Right ventricle myocardium inferior (tissue), 1 donor: Measurements from ENCODE around the gene UNC5B. TPM values are rescaled to one million over a fixed set of nuclear protein-coding genes. Genes with fewer than 3 reads are reported as not detected.

Source experiments
- ATAC-seq: fragments of 200-7000 bp; cut with Tn5 transposase; one replicate; pipeline ENCODE4 v1.9.1; 2020; ENCODE audit warnings: mild to moderate bottlenecking, moderate library complexity
- DNase-seq: peaks from one replicate; pipeline ENCODE4 v3.0.0; 2021; ENCODE audit errors: missing footprints
- intact Hi-C: fragments of 100-400 bp; cut with DNase I; formaldehyde crosslinking; loops from one replicate; pipeline ENCODE4 v1.11.0; 2022
- total RNA-seq: library from RNA; stranded (reverse); fragmentation: NEBNext Ultra II Directional; extraction: Animal tissue kit (Norgen Biotek cat#: 25700); gene quantifications from one replicate; pipeline ENCODE4 v1.2.1, GENCODE V29; 2021
- donor health status: DM: no; HTN: yes; CAD: no; lungs with severe emphysema.

Gene UNC5B
- total RNA-seq, 1 donor from 2014 or later = 13.1 TPM

GRCh38 chr10:71283410-71283809, 71.0 kb downstream of the UNC5B start:
- no peak for ATAC-seq
- intact Hi-C loops = no loop called here
- no peak for DNase-seq

- DNase-seq (peak; percentile 14), ATAC-seq (no peak)
- intact Hi-C loops = loop anchor here (2.0 kb wide), 1 partner anchor 75 kb away; no protein-coding TSS in a partner anchor
Measured at GRCh38 chr10:71283876-71284275, 71.5 kb downstream of the UNC5B start.

GRCh38 chr10:71284544-71285179, 72.3 kb downstream of the UNC5B start:
- ATAC-seq (no peak), DNase-seq (peak; percentile 41)
- intact Hi-C loops = loop anchor here (1.0 to 5.0 kb wide), 3 partner anchors 76 to 382 kb away; no protein-coding TSS in a partner anchor

- ATAC-seq (peak; percentile 65), DNase-seq (peak; percentile 65)
- intact Hi-C loops = loop anchor here (1.0 to 5.0 kb wide), 3 partner anchors 76 to 383 kb away; no protein-coding TSS in a partner anchor
Measured at GRCh38 chr10:71285180-71285545, 72.8 kb downstream of the UNC5B start.

- DNase-seq (peak; percentile 9), ATAC-seq (no peak)
- intact Hi-C loops = loop anchor here (1.0 to 5.0 kb wide), 3 partner anchors 77 to 384 kb away; no protein-coding TSS in a partner anchor
Measured at GRCh38 chr10:71285986-71286385, 73.6 kb downstream of the UNC5B start.

GRCh38 chr10:71286521-71287294, 74.3 kb downstream of the UNC5B start:
- intact Hi-C loops = loop anchor here (5.0 kb wide), 1 partner anchor 384 kb away; no protein-coding TSS in a partner anchor
- DNase-seq (peak; percentile 58), ATAC-seq (no peak)

- ATAC-seq = no peak
- peak; percentile 52 for DNase-seq
- intact Hi-C loops = loop anchor here (5.0 kb wide), 1 partner anchor 385 kb away; no protein-coding TSS in a partner anchor
Measured at GRCh38 chr10:71287456-71287855, 75.1 kb downstream of the UNC5B start.

GRCh38 chr10:71288461-71288860, 76.1 kb downstream of the UNC5B start:
- intact Hi-C loops = loop anchor here (5.0 kb wide), 1 partner anchor 386 kb away; no protein-coding TSS in a partner anchor
- ATAC-seq = no peak
- peak; percentile 45 for DNase-seq

- DNase-seq (peak; percentile 60), ATAC-seq (no peak)
- intact Hi-C loops = loop anchor here (5.0 kb wide), 1 partner anchor 387 kb away; no protein-coding TSS in a partner anchor
Measured at GRCh38 chr10:71289421-71290130, 77.2 kb downstream of the UNC5B start.

GRCh38 chr10:71290331-71290730, 78.0 kb downstream of the UNC5B start:
- DNase-seq (peak; percentile 3), ATAC-seq (no peak)
- intact Hi-C loops = no loop called here

GRCh38 chr10:71290806-71291527, 78.6 kb downstream of the UNC5B start:
- intact Hi-C loops = no loop called here
- ATAC-seq (no peak), DNase-seq (peak; percentile 57)

GRCh38 chr10:71291528-71291900, 79.1 kb downstream of the UNC5B start:
- no peak for ATAC-seq
- intact Hi-C loops = no loop called here
- peak; percentile 50 for DNase-seq

- intact Hi-C loops = no loop called here
- DNase-seq (peak; percentile 50), ATAC-seq (no peak)
Measured at GRCh38 chr10:71292624-71293445, 80.5 kb downstream of the UNC5B start.

- peak; percentile 43 for DNase-seq
Measured at GRCh38 chr10:71293446-71294084, 81.2 kb downstream of the UNC5B start.

GRCh38 chr10:71294091-71294561, 81.8 kb downstream of the UNC5B start:
- DNase-seq (no peak), ATAC-seq (no peak)
- intact Hi-C loops = no loop called here

More at GRCh38 chr10:71293446-71294084, 81.2 kb downstream of the UNC5B start:
- intact Hi-C loops = no loop called here
- ATAC-seq = no peak

- ATAC-seq = no peak
- intact Hi-C loops = no loop called here
- DNase-seq = peak; percentile 22
Measured at GRCh38 chr10:71294856-71295255, 82.5 kb downstream of the UNC5B start.

GRCh38 chr10:71295641-71296040, 83.3 kb downstream of the UNC5B start:
- peak; percentile 9 for DNase-seq
- ATAC-seq = no peak
- intact Hi-C loops = no loop called here
